GM20431 (cell line): ENCODE results near the gene HMGA1.

Source experiments
- in situ Hi-C: fragments of 300-500 bp; cut with MseI, MboI; formaldehyde crosslinking; loops from one replicate; pipeline ENCODE4 v1.15.0; 2020; ENCODE audit warnings: low sequenced_read_pairs; ENCODE audit not compliant: unreplicated experiment

HMGA1 gene

DNA sequence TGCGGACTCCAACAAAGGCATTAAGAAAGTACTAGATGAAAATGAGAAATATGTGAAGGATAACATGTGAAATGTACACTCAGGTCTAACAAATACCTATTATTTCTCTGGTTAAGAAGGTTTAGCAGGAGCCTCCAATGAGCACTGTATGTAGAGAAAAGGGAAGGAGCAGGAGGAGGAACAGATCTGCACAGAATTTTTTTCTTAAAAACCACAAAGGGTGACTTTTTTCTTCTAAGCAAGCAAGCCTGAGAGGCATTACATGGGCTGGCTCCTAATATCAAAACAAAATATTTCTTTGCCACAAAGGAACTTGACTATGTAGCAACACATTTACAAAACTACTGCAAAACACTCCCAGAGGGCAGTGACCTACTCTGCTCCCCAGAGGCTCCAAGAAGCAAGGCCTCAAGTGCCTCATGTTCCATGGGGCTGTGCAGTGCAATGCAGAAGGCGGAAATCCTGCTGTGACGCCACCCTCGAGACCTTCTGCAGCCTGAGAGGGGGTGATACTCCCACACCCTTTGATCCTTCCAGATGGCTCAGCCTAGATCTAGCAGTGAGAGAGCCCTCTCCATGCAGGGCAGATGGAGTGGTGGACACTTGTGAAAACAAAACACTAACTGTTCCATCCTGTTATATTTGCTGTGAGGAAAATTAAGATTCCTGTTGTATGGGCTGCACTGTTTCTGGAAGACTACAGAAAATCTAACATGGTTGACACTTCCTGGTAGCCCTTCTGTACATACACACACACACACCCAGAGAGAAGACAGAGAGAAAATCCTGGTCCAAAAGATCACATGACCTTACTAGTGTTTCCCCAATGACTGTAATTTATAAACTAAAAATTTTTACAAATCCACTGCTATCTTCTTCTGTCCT, 48.1 kb downstream of the HMGA1 start:
- in situ Hi-C loops: no loop called here

GRCh38 chr6:34285448-34286164, 48.9 kb downstream of the HMGA1 start:
- in situ Hi-C loops: no loop called here

DNA sequence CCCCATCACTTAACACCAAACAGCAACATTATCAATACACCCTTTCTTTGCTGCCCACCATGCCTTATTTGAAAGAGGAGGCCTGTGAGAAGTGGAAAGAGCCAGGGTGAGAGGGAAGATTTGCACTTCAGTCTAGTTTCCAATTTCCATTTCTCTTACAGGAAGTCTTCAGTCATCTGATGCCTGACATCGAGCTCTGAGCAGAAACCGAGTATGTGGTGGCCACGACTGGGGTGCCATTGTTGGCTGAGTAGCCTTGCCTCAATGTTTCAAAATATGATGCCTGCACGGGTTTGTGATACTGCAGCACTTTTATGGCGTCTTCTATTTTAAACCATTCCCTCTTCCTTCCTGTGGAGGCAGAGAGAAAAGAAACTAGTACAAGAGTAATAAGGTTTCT, 51.9 kb downstream of the HMGA1 start:
- in situ Hi-C loops: no loop called here

DNA sequence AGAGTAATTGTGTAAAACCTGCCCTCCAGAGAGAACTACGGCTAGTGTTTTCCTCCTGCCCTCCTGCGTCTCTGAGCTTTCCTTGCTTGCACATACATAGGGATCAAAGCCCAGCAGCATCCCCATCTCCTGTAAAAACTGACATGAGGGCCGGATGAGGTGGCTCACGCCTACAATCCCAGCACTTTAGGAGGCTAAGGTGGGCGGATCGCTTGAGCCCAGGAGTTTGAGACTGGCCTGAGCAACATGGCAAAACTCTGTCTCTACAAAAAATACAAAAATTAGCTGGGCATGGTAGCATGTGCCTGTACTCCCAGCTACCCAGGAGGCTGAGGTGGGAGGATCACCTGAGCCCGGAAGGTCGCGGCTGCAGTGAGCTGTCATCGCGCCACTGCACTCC, 52.5 kb downstream of the HMGA1 start:
- in situ Hi-C loops: no loop called here

DNA sequence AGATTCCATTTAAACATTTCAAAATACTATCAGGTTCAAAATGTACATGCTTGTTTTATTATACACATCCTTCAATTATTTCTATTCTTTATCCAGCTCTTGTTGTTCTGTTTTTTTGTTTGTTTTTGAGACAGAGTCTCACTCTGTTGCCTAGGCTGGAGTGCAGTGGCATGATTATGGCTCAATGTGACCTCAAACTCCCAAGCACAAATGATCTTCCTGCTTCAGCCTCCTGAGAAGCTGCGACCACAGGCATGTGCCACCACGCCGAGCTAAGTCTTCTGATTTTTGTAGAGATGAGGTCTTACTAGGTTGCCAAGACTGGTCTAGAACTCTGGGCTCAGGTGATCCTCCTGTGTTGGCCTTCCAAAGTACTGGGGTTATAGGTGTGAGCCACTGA, 56.3 kb downstream of the HMGA1 start:
- in situ Hi-C loops: no loop called here

DNA sequence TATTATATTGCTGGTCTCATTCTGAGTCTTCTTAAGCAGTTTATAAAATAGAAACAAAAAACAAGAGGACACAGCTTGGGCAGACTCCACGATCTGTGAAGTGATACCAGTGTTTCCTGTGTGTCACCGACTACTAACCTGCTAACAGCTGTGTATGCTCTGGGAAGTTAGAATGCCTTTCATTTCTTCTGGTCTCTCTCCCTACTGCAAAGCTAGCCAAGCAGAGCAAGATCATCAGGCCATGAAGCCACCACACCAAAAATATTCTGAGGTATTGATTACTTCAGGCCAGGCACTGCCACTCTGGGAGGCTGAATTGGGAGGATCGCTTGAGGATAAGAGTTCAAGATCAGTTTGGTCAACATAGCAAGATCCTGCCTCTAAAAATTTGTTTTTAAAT, 59.0 kb downstream of the HMGA1 start:
- in situ Hi-C loops: no loop called here
